ENCODE results near the gene ECM2.

The ECM2 gene

GRCh38 chr9:92482805-92483204 is 53.0 kb downstream of the ECM2 start:
- DNase-seq (ENCODE audit: low read depth), result no peak
- TF ChIP-seq CTCF (conservative IDR thresholded peaks at IDR 0.05; ENCODE audit: control insufficient read depth, insufficient read depth, low read depth, low read length), result no peak
- H3K4me3 ChIP-seq (ENCODE audit: control insufficient read depth, low read depth, low read length), result no peak overlapping the region

- H3K4me3 ChIP-seq (ENCODE audit: control insufficient read depth, low read depth, low read length), result no peak within 1 kb of the TSS
- DNase-seq (ENCODE audit: low read depth), result peak; percentile 83
- no peak for TF ChIP-seq CTCF (conservative IDR thresholded peaks at IDR 0.05; ENCODE audit: control insufficient read depth, insufficient read depth, low read depth, low read length)
These were observed 53.5 kb downstream of the ECM2 start, which contains the start of gene ASPN for GRCh38 chr9:92482329-92482728. Gene ASPN, minus strand, starts transcription at chr9:92482506.

GRCh38 chr9:92480986-92481633 is 54.7 kb downstream of the ECM2 start:
- no peak overlapping the region for H3K4me3 ChIP-seq (ENCODE audit: control insufficient read depth, low read depth, low read length)
- DNase-seq (ENCODE audit: low read depth), result peak; percentile 16
- no peak for TF ChIP-seq CTCF (conservative IDR thresholded peaks at IDR 0.05; ENCODE audit: control insufficient read depth, insufficient read depth, low read depth, low read length)

GRCh38 chr9:92480291-92480771 is 55.5 kb downstream of the ECM2 start:
- no peak for DNase-seq (ENCODE audit: low read depth)
- no peak for TF ChIP-seq CTCF (conservative IDR thresholded peaks at IDR 0.05; ENCODE audit: control insufficient read depth, insufficient read depth, low read depth, low read length)
- no peak overlapping the region for H3K4me3 ChIP-seq (ENCODE audit: control insufficient read depth, low read depth, low read length)

GRCh38 chr9:92479346-92479745 is 56.4 kb downstream of the ECM2 start:
- no peak for TF ChIP-seq CTCF (conservative IDR thresholded peaks at IDR 0.05; ENCODE audit: control insufficient read depth, insufficient read depth, low read depth, low read length)
- H3K4me3 ChIP-seq (ENCODE audit: control insufficient read depth, low read depth, low read length), result no peak overlapping the region
- DNase-seq (ENCODE audit: low read depth), result no peak

- TF ChIP-seq CTCF (conservative IDR thresholded peaks at IDR 0.05; ENCODE audit: control insufficient read depth, insufficient read depth, low read depth, low read length), result no peak
- no peak for DNase-seq (ENCODE audit: low read depth)
- no peak overlapping the region for H3K4me3 ChIP-seq (ENCODE audit: control insufficient read depth, low read depth, low read length)
These were observed 57.0 kb downstream of the ECM2 start for GRCh38 chr9:92478783-92479182.
